ENCODE results near the gene TTLL8. TPM values are rescaled to one million over a fixed set of nuclear protein-coding genes. Genes with fewer than 3 reads are reported as not detected.

Gene TTLL8
- total and polyA plus RNA-seq, 7 donors, result not detected

DNA sequence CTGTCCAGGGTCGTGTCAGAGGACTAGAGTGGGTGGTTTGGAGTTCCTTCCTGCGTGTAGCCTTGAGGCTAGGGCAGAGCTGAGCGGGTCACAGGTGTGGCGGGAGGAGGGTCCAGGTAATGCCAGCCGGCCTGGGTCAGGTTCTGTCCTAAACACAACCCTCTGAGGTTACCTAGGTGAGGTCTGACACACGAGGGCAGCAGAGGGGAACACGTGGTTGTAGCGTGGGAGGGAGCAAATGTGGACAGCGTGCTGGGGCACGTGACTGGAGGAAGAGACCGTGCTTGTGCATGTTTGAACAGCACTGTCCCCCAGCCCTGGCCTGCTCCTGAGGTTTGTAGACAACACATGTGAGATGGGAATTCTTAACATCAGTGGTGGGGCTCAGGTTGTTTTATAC, 44.8 kb upstream of the TTLL8 start:
- TF ChIP-seq, protein P1, sequence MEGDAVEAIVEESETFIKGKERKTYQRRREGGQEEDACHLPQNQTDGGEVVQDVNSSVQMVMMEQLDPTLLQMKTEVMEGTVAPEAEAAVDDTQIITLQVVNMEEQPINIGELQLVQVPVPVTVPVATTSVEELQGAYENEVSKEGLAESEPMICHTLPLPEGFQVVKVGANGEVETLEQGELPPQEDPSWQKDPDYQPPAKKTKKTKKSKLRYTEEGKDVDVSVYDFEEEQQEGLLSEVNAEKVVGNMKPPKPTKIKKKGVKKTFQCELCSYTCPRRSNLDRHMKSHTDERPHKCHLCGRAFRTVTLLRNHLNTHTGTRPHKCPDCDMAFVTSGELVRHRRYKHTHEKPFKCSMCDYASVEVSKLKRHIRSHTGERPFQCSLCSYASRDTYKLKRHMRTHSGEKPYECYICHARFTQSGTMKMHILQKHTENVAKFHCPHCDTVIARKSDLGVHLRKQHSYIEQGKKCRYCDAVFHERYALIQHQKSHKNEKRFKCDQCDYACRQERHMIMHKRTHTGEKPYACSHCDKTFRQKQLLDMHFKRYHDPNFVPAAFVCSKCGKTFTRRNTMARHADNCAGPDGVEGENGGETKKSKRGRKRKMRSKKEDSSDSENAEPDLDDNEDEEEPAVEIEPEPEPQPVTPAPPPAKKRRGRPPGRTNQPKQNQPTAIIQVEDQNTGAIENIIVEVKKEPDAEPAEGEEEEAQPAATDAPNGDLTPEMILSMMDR (IDR thresholded peaks at IDR 0.05), result no peak
- no peaks in the 10 kb centered on the region for H3K9me3 ChIP-seq
- no peak for DNase-seq
- no peak overlapping the region for H3K27ac ChIP-seq
- H3K27me3 ChIP-seq (ENCODE audit: insufficient read depth in 3 of 3, low read length in 2 of 3), result peaks cover 0 to 2% (median 0%) of the 10 kb centered on the region in 3 donors
- no peak for ATAC-seq
- 44 to 56% (median 52%) methylated on average over 11 of the region's 11 CpGs for WGBS, 3 donors
- intact Hi-C loops (cut with DNase I), result no loop called here
- no peak overlapping the region for H3K4me3 ChIP-seq
- no peaks in the 10 kb centered on the region for H3K36me3 ChIP-seq (ENCODE audit: insufficient read depth in 1 of 2, low read depth in 1 of 2)
- no peaks in the 10 kb centered on the region for H3K4me1 ChIP-seq

DNA sequence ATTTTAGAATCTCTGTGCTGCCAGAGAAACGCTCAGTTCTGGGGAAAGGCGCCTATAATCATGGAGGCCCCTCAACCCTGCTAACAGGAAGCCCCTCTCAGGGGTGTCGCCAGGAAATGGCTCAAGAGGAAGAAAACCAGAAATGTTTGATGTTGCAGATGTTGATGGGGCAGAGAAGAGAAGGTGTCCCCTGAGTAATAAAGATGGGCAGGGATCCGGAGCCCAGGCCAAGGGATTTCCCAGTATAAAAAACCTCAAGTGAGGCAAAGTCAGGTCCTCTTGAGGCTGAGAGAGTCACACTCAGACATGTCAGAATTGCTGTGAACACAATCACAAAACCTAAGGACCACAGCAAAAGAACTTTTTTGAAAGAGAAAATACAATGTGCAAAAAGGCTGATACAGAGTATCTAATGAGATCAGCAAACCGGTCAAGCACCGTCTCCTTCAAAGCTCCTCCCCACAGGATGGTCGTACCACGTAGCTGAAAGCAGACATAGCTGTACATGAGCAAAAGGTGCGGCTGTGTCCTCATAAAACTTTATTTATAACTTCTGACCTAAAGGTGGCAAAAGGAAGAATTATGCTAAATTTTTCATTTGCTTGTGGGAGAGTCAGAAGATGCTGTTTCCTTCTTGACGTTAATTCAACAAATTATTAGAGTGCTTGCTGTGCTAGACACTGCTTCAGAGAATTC, 43.9 kb upstream of the TTLL8 start:
- 54 to 56% (median 55%) methylated on average over 10 of the region's 10 CpGs for WGBS, 3 donors
- TF ChIP-seq, protein P1 (IDR thresholded peaks at IDR 0.05), result no peak
- H3K36me3 ChIP-seq (ENCODE audit: insufficient read depth in 1 of 2, low read depth in 1 of 2), result no peaks in the 10 kb centered on the region
- H3K4me1 ChIP-seq, result no peaks in the 10 kb centered on the region
- no peaks in the 10 kb centered on the region for H3K9me3 ChIP-seq
- peaks cover 0 to 6% (median 0%) of the 10 kb centered on the region in 3 donors for H3K27me3 ChIP-seq (ENCODE audit: insufficient read depth in 3 of 3, low read length in 2 of 3)
- H3K27ac ChIP-seq, result no peak overlapping the region
- no peak for DNase-seq
- no peak for ATAC-seq
- no peak overlapping the region for H3K4me3 ChIP-seq
- intact Hi-C loops (cut with DNase I), result no loop called here

DNA sequence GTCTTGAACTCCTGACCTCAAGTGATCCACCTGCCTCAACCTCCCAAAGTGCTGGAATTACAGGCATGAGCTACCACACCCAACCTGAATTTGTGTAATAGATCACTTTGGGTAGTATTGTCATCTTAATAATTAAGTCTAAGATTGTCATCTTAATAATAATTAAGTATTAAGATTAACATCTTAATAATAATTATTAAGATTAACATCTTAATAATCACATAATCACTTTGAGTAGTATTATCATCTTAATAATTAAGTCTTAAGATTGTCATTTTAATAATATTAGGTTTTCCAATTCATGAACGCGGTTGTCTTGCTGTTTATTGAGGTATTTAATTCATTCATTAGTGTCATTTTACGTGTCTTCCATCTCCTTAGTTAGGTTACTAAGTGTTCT, 40.0 kb upstream of the TTLL8 start:
- Histone ChIP-seq H3K27ac (no peak overlapping the region), H3K4me1 (no peaks in the 10 kb centered on the region), H3K27me3 (ENCODE audit: insufficient read depth in 3 of 3, low read length in 2 of 3) (peaks cover 0 to 21% (median 2%) of the 10 kb centered on the region in 3 donors), H3K36me3 (ENCODE audit: insufficient read depth in 1 of 2, low read depth in 1 of 2) (no peaks in the 10 kb centered on the region), H3K4me3 (no peak overlapping the region), H3K9me3 (no peaks in the 10 kb centered on the region)
- TF ChIP-seq, protein P1 (IDR thresholded peaks at IDR 0.05), result no peak
- DNase-seq, result no peak
- ATAC-seq, result no peak
- intact Hi-C loops (cut with DNase I), result no loop called here
- WGBS, 3 donors, result 86 to 87% (median 86%) methylated on average over 3 of the region's 3 CpGs

DNA sequence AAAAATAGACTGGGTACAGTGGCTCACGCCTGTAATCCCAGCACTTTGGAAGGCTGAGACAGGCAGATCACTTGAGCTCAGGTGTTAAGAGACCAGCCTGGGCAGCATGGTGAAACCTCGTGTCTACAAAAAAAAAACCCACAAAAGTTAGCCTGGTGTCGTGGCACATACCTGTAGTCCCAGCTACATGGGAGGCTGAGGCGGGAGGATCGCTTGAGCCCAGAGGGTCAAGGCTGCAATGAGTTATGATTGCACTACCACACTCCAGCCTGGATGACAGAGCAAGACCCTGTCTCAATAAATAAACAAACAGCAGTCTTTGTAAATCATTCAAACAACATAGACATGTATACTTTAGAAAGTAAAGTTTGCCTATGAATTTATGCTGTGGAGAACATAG, 34.2 kb upstream of the TTLL8 start:
- 72 to 76% (median 74%) methylated on average over 5 of the region's 5 CpGs for WGBS, 3 donors

More for the DNA sequence above, 34.2 kb upstream of the TTLL8 start:
- Histone ChIP-seq H3K27me3 (ENCODE audit: insufficient read depth in 3 of 3, low read length in 2 of 3) (peaks cover 2 to 46% (median 10%) of the 10 kb centered on the region in 3 donors), H3K4me3 (no peak overlapping the region), H3K36me3 (ENCODE audit: insufficient read depth in 1 of 2, low read depth in 1 of 2) (no peaks in the 10 kb centered on the region), H3K9me3 (no peaks in the 10 kb centered on the region), H3K27ac (no peak overlapping the region), H3K4me1 (no peaks in the 10 kb centered on the region)
- intact Hi-C loops (cut with DNase I), result no loop called here
- ATAC-seq (no peak), DNase-seq (no peak)
- TF ChIP-seq, protein P1 (IDR thresholded peaks at IDR 0.05), result no peak

Data from psoas muscle (tissue), 8 donors.